HG03342 (cell line): ENCODE results near the gene LRRC59.
"Not testable (repeated sequence)": the region's sequence is repeated elsewhere in the genome, so short reads cannot be mapped to it uniquely, and the experiment has no call there.

Experiments
- ATAC-seq: cut with Tn5 transposase; IDR thresholded peaks from one replicate; pipeline ENCODE4 v1.9.1; 2021; ENCODE audit warnings: mild to moderate bottlenecking, moderate library complexity; ENCODE audit not compliant: unreplicated experiment

The LRRC59 gene

GRCh38 chr17:50424996-50425681 is 27.8 kb upstream of the LRRC59 start:
- ATAC-seq = no peak

GRCh38 chr17:50424246-50424995 is 27.1 kb upstream of the LRRC59 start:
- ATAC-seq = no peak

- ATAC-seq = no peak
These were observed 26.3 kb upstream of the LRRC59 start for GRCh38 chr17:50423553-50424159.

- ATAC-seq = no peak
These were observed 25.4 kb upstream of the LRRC59 start for GRCh38 chr17:50422738-50423137.

- ATAC-seq = no peak
These were observed 24.2 kb upstream of the LRRC59 start for GRCh38 chr17:50421308-50422051.

- ATAC-seq = no peak
These were observed 23.2 kb upstream of the LRRC59 start for GRCh38 chr17:50420419-50421112.

- not testable (repeated sequence) for ATAC-seq
These were observed 22.3 kb upstream of the LRRC59 start for GRCh38 chr17:50419577-50419976.

GRCh38 chr17:50414808-50415207 is 17.5 kb upstream of the LRRC59 start:
- no peak for ATAC-seq

- ATAC-seq = no peak
These were observed 14.9 kb upstream of the LRRC59 start for GRCh38 chr17:50412188-50412732.

- no peak for ATAC-seq
These were observed 10.6 kb upstream of the LRRC59 start for GRCh38 chr17:50407921-50408320.

- no peak for ATAC-seq
These were observed 9.3 kb upstream of the LRRC59 start for GRCh38 chr17:50406578-50406977.

GRCh38 chr17:50405351-50405750 is 8.0 kb upstream of the LRRC59 start:
- not testable (repeated sequence) for ATAC-seq

- not testable (repeated sequence) for ATAC-seq
These were observed 2.3 kb upstream of the LRRC59 start for GRCh38 chr17:50399591-50399990.

- ATAC-seq = not testable (repeated sequence)
These were observed 1.3 kb upstream of the LRRC59 start for GRCh38 chr17:50398672-50399071.

GRCh38 chr17:50397919-50398285 is 579 bp upstream of the LRRC59 start:
- no peak for ATAC-seq

GRCh38 chr17:50396261-50397110 is 837 bp downstream of the LRRC59 start:
- ATAC-seq = no peak

GRCh38 chr17:50394711-50395110 is 2.6 kb downstream of the LRRC59 start:
- ATAC-seq = no peak

GRCh38 chr17:50393700-50394099 is 3.6 kb downstream of the LRRC59 start:
- ATAC-seq = no peak

- ATAC-seq = no peak
These were observed 4.7 kb downstream of the LRRC59 start for GRCh38 chr17:50392621-50393020.

GRCh38 chr17:50389534-50389933 is 7.8 kb downstream of the LRRC59 start:
- no peak for ATAC-seq
